ENCODE data around the gene MS4A15.

DNA sequence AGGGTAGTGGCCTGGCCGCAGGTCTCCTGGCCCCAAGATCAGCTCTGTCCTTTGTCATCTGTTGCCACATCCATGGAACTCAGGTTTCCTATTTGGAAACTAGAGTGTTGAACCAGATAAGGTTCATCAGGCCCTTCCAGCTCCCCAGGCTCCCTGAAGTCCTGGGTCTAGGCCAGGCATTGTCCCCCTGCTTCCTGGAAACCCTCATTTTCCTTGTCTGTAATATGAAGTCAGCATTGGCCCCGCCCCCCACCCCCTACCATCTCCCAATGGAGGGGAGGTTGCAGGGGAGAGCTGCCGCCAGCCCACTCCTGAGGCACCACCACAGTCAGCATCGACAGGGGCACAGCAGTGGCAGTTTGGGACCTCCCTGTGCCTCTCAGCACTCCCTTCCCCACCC, 19.5 kb downstream of the MS4A15 start:
- no peak for TF ChIP-seq POLR2A (IDR thresholded peaks at IDR 0.05)
- TF ChIP-seq, protein P1, sequence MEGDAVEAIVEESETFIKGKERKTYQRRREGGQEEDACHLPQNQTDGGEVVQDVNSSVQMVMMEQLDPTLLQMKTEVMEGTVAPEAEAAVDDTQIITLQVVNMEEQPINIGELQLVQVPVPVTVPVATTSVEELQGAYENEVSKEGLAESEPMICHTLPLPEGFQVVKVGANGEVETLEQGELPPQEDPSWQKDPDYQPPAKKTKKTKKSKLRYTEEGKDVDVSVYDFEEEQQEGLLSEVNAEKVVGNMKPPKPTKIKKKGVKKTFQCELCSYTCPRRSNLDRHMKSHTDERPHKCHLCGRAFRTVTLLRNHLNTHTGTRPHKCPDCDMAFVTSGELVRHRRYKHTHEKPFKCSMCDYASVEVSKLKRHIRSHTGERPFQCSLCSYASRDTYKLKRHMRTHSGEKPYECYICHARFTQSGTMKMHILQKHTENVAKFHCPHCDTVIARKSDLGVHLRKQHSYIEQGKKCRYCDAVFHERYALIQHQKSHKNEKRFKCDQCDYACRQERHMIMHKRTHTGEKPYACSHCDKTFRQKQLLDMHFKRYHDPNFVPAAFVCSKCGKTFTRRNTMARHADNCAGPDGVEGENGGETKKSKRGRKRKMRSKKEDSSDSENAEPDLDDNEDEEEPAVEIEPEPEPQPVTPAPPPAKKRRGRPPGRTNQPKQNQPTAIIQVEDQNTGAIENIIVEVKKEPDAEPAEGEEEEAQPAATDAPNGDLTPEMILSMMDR (IDR thresholded peaks at IDR 0.05): no peak

Data from esophagus squamous epithelium (tissue), 4 donors.